Fibroblast of lung (primary cell): ENCODE data around the gene KCNJ4.

Experiments
- EZH2 ChIP-seq: IDR thresholded peaks from 2 replicates; pipeline ENCODE4 v1.5.1; 2012; ENCODE audit warnings: low read length, control low read depth, mild to moderate bottlenecking; ENCODE audit errors: missing control alignments
- TF ChIP-seq, protein P1 (sequence below), 2 donors: IDR thresholded peaks in 1 of 2; conservative IDR thresholded peaks in 1 of 2; 1 replicate in 1 of 2; 2 replicates in 1 of 2; pipeline ENCODE4 v1.5.1; 2011 to 2012; ENCODE audit warnings: low read length in 2 of 2, control low read depth in 1 of 2, inconsistent platforms in 1 of 2, low read depth in 1 of 2, mild to moderate bottlenecking in 1 of 2

DNA sequence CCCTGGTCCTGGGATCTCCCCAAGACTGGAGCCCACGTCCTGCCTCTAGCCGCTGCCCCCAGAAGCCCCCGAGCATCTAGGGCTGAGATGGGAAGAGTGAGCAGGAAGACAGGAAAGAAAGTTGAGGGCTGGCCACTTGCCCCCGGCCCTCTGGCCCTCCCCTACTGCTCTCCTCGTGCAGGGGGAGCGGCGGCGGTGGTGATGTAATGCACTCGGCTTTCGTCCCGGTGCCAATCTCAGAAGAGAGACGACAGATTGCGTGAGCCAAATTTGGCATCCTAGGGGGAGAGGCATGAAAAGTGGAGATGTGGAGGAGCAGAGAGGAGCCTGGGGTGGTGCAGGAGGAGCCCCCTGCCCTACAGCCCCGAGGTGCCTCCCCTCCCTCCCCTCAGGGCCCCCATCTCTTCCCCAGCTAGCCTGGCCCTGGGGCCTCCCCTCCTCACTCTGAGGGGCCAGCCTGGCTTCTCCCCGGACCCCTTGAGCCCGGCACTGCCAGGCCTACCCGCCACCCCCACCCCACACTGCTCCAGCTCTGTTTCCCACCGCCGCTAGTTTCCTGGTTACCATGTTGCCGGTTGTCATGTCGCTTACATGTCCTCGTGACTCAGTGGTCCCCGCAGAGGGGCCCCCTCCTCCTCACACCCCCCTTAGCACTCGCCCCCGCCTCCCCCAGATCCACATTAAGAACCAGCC lies 2.5 kb downstream of the KCNJ4 start:
- TF ChIP-seq, protein P1, sequence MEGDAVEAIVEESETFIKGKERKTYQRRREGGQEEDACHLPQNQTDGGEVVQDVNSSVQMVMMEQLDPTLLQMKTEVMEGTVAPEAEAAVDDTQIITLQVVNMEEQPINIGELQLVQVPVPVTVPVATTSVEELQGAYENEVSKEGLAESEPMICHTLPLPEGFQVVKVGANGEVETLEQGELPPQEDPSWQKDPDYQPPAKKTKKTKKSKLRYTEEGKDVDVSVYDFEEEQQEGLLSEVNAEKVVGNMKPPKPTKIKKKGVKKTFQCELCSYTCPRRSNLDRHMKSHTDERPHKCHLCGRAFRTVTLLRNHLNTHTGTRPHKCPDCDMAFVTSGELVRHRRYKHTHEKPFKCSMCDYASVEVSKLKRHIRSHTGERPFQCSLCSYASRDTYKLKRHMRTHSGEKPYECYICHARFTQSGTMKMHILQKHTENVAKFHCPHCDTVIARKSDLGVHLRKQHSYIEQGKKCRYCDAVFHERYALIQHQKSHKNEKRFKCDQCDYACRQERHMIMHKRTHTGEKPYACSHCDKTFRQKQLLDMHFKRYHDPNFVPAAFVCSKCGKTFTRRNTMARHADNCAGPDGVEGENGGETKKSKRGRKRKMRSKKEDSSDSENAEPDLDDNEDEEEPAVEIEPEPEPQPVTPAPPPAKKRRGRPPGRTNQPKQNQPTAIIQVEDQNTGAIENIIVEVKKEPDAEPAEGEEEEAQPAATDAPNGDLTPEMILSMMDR (conservative IDR thresholded peaks at IDR 0.05 in 1 of 2, IDR thresholded peaks at IDR 0.05 in 1 of 2; ENCODE audit: low read depth in 1 of 2, low read length in 2 of 2): no peak
- no peak for TF ChIP-seq EZH2
